ENCODE results near the gene CHST6.

Gene CHST6

GRCh38 chr16:75462806-75463205, 32.4 kb downstream of the CHST6 start:
- no peak for TF ChIP-seq SPI1 (IDR thresholded peaks at IDR 0.05; ENCODE audit: borderline replicate concordance, low read depth)
- TF ChIP-seq CTCF (IDR thresholded peaks at IDR 0.05; ENCODE audit: insufficient read depth, low read length) = no peak
- TF ChIP-seq GABPA (IDR thresholded peaks at IDR 0.05; ENCODE audit: low read depth) = no peak
- no peak for TF ChIP-seq POLR2AphosphoS5 (IDR thresholded peaks at IDR 0.05; ENCODE audit: low read depth)
- no peak overlapping the region for H3K27ac ChIP-seq (replicated peaks)

GRCh38 chr16:75461575-75461974, 33.7 kb downstream of the CHST6 start:
- Histone ChIP-seq H3K4me3 (replicated peaks; ENCODE audit: insufficient read depth, low read length) (no peak overlapping the region), H3K27ac (replicated peaks) (no peak overlapping the region), H3K27me3 (ENCODE audit: insufficient read depth, poor library complexity, severe bottlenecking) (no peaks in the 10 kb centered on the region)
- no peak for TF ChIP-seq POLR2AphosphoS5 (IDR thresholded peaks at IDR 0.05; ENCODE audit: low read depth)
- TF ChIP-seq SPI1 (IDR thresholded peaks at IDR 0.05; ENCODE audit: borderline replicate concordance, low read depth) = no peak
- no peak for TF ChIP-seq REST (IDR thresholded peaks at IDR 0.05; ENCODE audit: insufficient replicate concordance, low read depth)
- no peak for TF ChIP-seq CTCF (IDR thresholded peaks at IDR 0.05; ENCODE audit: insufficient read depth, low read length)
- no peak for TF ChIP-seq GABPA (IDR thresholded peaks at IDR 0.05; ENCODE audit: low read depth)
- no peak for DNase-seq (ENCODE audit: low read depth in 1 of 2, low spot score in 1 of 2)

More at GRCh38 chr16:75462806-75463205, 32.4 kb downstream of the CHST6 start:
- DNase-seq (ENCODE audit: low read depth in 1 of 2, low spot score in 1 of 2) = no peak
- H3K27me3 ChIP-seq (ENCODE audit: insufficient read depth, poor library complexity, severe bottlenecking) = no peaks in the 10 kb centered on the region
- no peak overlapping the region for H3K4me3 ChIP-seq (replicated peaks; ENCODE audit: insufficient read depth, low read length)

- Histone ChIP-seq H3K27ac (replicated peaks) (no peak overlapping the region), H3K4me3 (replicated peaks; ENCODE audit: insufficient read depth, low read length) (no peak overlapping the region), H3K27me3 (ENCODE audit: insufficient read depth, poor library complexity, severe bottlenecking) (no peaks in the 10 kb centered on the region)
- TF ChIP-seq SPI1 (IDR thresholded peaks at IDR 0.05; ENCODE audit: borderline replicate concordance, low read depth) (no peak), REST (IDR thresholded peaks at IDR 0.05; ENCODE audit: insufficient replicate concordance, low read depth) (no peak), POLR2AphosphoS5 (IDR thresholded peaks at IDR 0.05; ENCODE audit: low read depth) (no peak), GABPA (IDR thresholded peaks at IDR 0.05; ENCODE audit: low read depth) (no peak), CTCF (IDR thresholded peaks at IDR 0.05; ENCODE audit: insufficient read depth, low read length) (no peak)
- no peak for DNase-seq (ENCODE audit: low read depth in 1 of 2, low spot score in 1 of 2)
Measured at GRCh38 chr16:75460446-75460845, 34.8 kb downstream of the CHST6 start.

GRCh38 chr16:75459691-75460090, 35.5 kb downstream of the CHST6 start:
- no peak for DNase-seq (ENCODE audit: low read depth in 1 of 2, low spot score in 1 of 2)
- H3K27me3 ChIP-seq (ENCODE audit: insufficient read depth, poor library complexity, severe bottlenecking) = no peaks in the 10 kb centered on the region
- TF ChIP-seq GABPA (IDR thresholded peaks at IDR 0.05; ENCODE audit: low read depth) = no peak
- TF ChIP-seq SPI1 (IDR thresholded peaks at IDR 0.05; ENCODE audit: borderline replicate concordance, low read depth) = no peak
- no peak for TF ChIP-seq CTCF (IDR thresholded peaks at IDR 0.05; ENCODE audit: insufficient read depth, low read length)
- TF ChIP-seq POLR2AphosphoS5 (IDR thresholded peaks at IDR 0.05; ENCODE audit: low read depth) = no peak
- no peak for TF ChIP-seq REST (IDR thresholded peaks at IDR 0.05; ENCODE audit: insufficient replicate concordance, low read depth)
- H3K27ac ChIP-seq (replicated peaks) = no peak overlapping the region
- H3K4me3 ChIP-seq (replicated peaks; ENCODE audit: insufficient read depth, low read length) = no peak overlapping the region

All from HL-60 (cell line).